SK-N-SH treated with all-trans-retinoic acid at 6 μM for 48 hours (cell line): Measurements from ENCODE around the gene MUL1.

Experiments used
- ATAC-seq: fragments of 200-7000 bp; cut with Tn5 transposase; 3 replicates; pipeline ENCODE4 v1.9.1; 2020; ENCODE audit warnings: mild to moderate bottlenecking, moderate library complexity
- ARNTL ChIP-seq: fragments of 450-650 bp; formaldehyde crosslinking; IDR thresholded peaks from 2 replicates; pipeline ENCODE4 v1.5.0; 2020; ENCODE audit warnings: low read depth, mild to moderate bottlenecking, moderate library complexity, borderline replicate concordance
- BACH2 ChIP-seq: fragments of 250-450 bp; sonication (Bioruptor Pico); IDR thresholded peaks from 2 replicates; pipeline ENCODE4 v1.9.0; 2021; ENCODE audit warnings: mild to moderate bottlenecking, borderline replicate concordance
- CSDC2 ChIP-seq: fragments of 250-450 bp; sonication (Bioruptor Pico); IDR thresholded peaks from 2 replicates; pipeline ENCODE4 v1.5.0; 2020; ENCODE audit warnings: mild to moderate bottlenecking, moderate library complexity
- ESRRG ChIP-seq: fragments of 250-450 bp; sonication (Bioruptor Pico); IDR thresholded peaks from 2 replicates; pipeline ENCODE4 v1.6.1; 2021; ENCODE audit warnings: mild to moderate bottlenecking
- GLIS3 ChIP-seq: fragments of 250-450 bp; sonication (Bioruptor Pico); IDR thresholded peaks from 2 replicates; pipeline ENCODE4 v1.5.0; 2020; ENCODE audit warnings: mild to moderate bottlenecking, moderate library complexity
- ISL1 ChIP-seq: fragments of 250-450 bp; sonication (Bioruptor Pico); IDR thresholded peaks from 2 replicates; pipeline ENCODE4 v2.1.2; 2022; ENCODE audit warnings: mild to moderate bottlenecking, moderate library complexity
- OSR1 ChIP-seq: fragments of 250-450 bp; sonication (Bioruptor Pico); IDR thresholded peaks from 2 replicates; pipeline ENCODE4 v1.8.0; 2022; ENCODE audit warnings: moderate library complexity, mild to moderate bottlenecking, inconsistent platforms
- PATZ1 ChIP-seq: fragments of 250-450 bp; sonication (Bioruptor Pico); IDR thresholded peaks from 2 replicates; pipeline ENCODE4 v1.8.0; 2020; ENCODE audit warnings: mild to moderate bottlenecking, moderate library complexity, borderline replicate concordance
- PPARA ChIP-seq: fragments of 250-450 bp; sonication (Bioruptor Pico); IDR thresholded peaks from 2 replicates; pipeline ENCODE4 v1.5.0; 2020; ENCODE audit warnings: mild to moderate bottlenecking, borderline replicate concordance
- RARB ChIP-seq: fragments of 250-450 bp; sonication (Bioruptor Pico); IDR thresholded peaks from 2 replicates; pipeline ENCODE4 v1.8.0; 2021; ENCODE audit warnings: mild to moderate bottlenecking, moderate library complexity
- SNAI2 ChIP-seq: fragments of 250-450 bp; sonication (Bioruptor Pico); IDR thresholded peaks from 2 replicates; pipeline ENCODE4 v1.5.0; 2020; ENCODE audit warnings: mild to moderate bottlenecking, moderate library complexity
- TCF4 ChIP-seq: fragments of 250-450 bp; sonication (Bioruptor Pico); IDR thresholded peaks from 2 replicates; pipeline ENCODE4 v1.8.0; 2021; ENCODE audit warnings: mild to moderate bottlenecking, moderate library complexity, borderline replicate concordance
- TOX ChIP-seq: fragments of 250-450 bp; sonication (Bioruptor Pico); IDR thresholded peaks from 2 replicates; pipeline ENCODE4 v1.8.0; 2021; ENCODE audit warnings: mild to moderate bottlenecking, moderate library complexity, borderline replicate concordance
- ZC3H10 ChIP-seq: fragments of 250-450 bp; sonication (Bioruptor Pico); IDR thresholded peaks from 2 replicates; pipeline ENCODE4 v1.5.1; 2021; ENCODE audit warnings: mild to moderate bottlenecking, moderate library complexity
- ZFP3 ChIP-seq: fragments of 250-450 bp; sonication (Bioruptor Pico); IDR thresholded peaks from 2 replicates; pipeline ENCODE4 v1.5.0; 2020; ENCODE audit warnings: mild to moderate bottlenecking, moderate library complexity
- ZFP30 ChIP-seq: fragments of 450-650 bp; formaldehyde crosslinking; IDR thresholded peaks from 2 replicates; pipeline ENCODE4 v1.5.0; 2022; ENCODE audit warnings: mild to moderate bottlenecking, moderate library complexity
- ZNF565 ChIP-seq: fragments of 450-650 bp; formaldehyde crosslinking; conservative IDR thresholded peaks from 2 replicates; pipeline ENCODE4 v1.5.0; 2020; ENCODE audit warnings: low read depth, mild to moderate bottlenecking, moderate library complexity
- ZNF70 ChIP-seq: fragments of 450-650 bp; formaldehyde crosslinking; IDR thresholded peaks from 2 replicates; pipeline ENCODE4 v1.5.0; 2020; ENCODE audit warnings: mild to moderate bottlenecking, moderate library complexity
- TF ChIP-seq, protein P1 (sequence below): fragments of 250-450 bp; sonication (Bioruptor Pico); IDR thresholded peaks from 2 replicates; pipeline ENCODE4 v1.5.0; 2020; ENCODE audit warnings: mild to moderate bottlenecking, moderate library complexity
- TF ChIP-seq, protein P2 (sequence below): fragments of 250-450 bp; sonication (Bioruptor Pico); IDR thresholded peaks from 2 replicates; pipeline ENCODE4 v1.5.1; 2020; ENCODE audit warnings: low read depth, mild to moderate bottlenecking, moderate library complexity

The MUL1 gene

DNA sequence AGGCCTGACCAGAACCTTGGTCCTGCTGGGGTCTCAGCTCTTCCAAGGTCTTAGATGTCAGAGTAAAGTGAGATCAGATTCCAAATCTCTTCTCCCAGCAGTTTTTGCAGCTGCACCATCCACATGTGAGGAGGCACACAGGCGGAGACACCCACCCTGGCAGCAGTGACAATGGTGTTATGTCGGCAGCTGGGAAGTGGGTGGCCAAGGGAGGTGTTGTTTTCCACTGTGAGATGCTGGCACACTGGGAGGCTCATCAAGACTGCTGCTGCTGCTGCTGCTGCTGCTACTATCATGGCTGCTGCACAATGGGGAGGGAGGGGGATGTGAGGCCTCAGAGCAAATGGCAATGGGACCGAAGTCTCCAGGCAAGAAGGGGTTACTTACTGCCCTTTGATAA, 45.6 kb downstream of the MUL1 start:
- TF ChIP-seq GLIS3, result no peak
- no peak for TF ChIP-seq ISL1 (CRISPR knock-in tag)
- TF ChIP-seq ZC3H10 (CRISPR knock-in tag), result no peak
- no peak for ATAC-seq

GRCh38 chr1:20458717-20459116, 49.2 kb downstream of the MUL1 start:
- ATAC-seq, result no peak
- TF ChIP-seq ZFP3 (no peak), SNAI2 (CRISPR knock-in tag) (no peak), GLIS3 (no peak), RARB (CRISPR knock-in tag) (no peak), ZNF565 (CRISPR knock-in tag) (no peak), OSR1 (no peak), TCF4 (CRISPR knock-in tag) (no peak), BACH2 (CRISPR knock-in tag) (no peak), PATZ1 (CRISPR knock-in tag) (no peak), ISL1 (CRISPR knock-in tag) (no peak), ZFP30 (CRISPR knock-in tag) (no peak), TOX (CRISPR knock-in tag) (no peak), CSDC2 (CRISPR knock-in tag) (no peak), ARNTL (CRISPR knock-in tag) (no peak)
- TF ChIP-seq, all 23 proteins: peak for 0

DNA sequence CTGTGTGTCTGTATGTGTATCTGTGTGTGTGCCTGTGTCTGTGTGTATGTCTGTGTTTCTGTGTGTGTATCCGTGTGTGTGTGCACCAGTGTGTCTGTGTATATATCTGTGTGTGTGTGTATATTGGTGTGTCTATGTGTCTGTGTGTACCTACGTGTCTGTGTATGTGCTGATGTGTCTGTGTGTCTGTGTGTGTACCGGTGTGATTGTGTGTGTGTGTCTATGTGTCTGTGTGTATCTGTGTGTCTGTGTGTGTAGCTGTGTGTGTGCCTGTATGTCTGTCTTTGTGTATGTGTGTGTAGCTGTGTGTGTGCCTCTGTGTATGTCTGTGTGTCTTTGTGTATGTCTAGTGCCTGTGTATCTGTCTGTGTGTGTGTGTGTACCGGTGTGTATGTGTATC, 53.9 kb downstream of the MUL1 start:
- TF ChIP-seq PPARA, result no peak
- TF ChIP-seq ZFP3, result no peak
- TF ChIP-seq, protein P1, sequence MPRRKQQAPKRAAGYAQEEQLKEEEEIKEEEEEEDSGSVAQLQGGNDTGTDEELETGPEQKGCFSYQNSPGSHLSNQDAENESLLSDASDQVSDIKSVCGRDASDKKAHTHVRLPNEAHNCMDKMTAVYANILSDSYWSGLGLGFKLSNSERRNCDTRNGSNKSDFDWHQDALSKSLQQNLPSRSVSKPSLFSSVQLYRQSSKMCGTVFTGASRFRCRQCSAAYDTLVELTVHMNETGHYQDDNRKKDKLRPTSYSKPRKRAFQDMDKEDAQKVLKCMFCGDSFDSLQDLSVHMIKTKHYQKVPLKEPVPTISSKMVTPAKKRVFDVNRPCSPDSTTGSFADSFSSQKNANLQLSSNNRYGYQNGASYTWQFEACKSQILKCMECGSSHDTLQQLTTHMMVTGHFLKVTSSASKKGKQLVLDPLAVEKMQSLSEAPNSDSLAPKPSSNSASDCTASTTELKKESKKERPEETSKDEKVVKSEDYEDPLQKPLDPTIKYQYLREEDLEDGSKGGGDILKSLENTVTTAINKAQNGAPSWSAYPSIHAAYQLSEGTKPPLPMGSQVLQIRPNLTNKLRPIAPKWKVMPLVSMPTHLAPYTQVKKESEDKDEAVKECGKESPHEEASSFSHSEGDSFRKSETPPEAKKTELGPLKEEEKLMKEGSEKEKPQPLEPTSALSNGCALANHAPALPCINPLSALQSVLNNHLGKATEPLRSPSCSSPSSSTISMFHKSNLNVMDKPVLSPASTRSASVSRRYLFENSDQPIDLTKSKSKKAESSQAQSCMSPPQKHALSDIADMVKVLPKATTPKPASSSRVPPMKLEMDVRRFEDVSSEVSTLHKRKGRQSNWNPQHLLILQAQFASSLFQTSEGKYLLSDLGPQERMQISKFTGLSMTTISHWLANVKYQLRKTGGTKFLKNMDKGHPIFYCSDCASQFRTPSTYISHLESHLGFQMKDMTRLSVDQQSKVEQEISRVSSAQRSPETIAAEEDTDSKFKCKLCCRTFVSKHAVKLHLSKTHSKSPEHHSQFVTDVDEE (CRISPR knock-in tag), result no peak
- TF ChIP-seq ISL1 (CRISPR knock-in tag), result no peak
- no peak for ATAC-seq

DNA sequence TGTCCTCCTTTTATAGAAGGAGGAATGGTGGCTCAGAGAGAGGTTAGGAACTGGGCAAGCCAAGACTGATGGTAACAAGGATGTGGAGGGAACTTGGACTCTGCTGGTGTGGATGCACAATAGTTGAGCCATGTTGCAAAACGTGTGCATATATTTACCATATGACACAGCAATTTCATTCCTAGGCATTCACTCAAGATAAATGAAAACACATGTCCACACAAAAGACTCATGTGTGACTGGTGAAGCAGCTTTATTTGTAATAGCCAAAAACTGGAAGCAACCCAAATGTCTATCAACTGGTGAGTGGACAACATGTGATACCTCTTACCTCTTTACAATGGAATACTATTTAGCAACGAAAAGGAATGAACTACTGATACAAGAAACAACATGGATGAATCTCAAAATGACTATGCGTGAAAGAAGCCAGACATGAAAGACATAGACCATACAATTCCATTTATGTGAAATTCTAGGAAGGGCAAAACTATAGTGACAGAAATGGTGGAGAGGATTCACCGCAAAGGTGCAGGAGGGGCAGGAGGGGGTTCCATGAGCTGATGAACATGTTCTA, 58.1 kb downstream of the MUL1 start:
- ATAC-seq, result no peak; the same call in 2 of the 3 replicates
- TF ChIP-seq PPARA, result no peak
- TF ChIP-seq TOX (CRISPR knock-in tag), result no peak
- TF ChIP-seq ZFP30 (CRISPR knock-in tag), result no peak
- no peak for TF ChIP-seq ESRRG (CRISPR knock-in tag)
- TF ChIP-seq ZNF70 (CRISPR knock-in tag), result no peak
- TF ChIP-seq ZC3H10 (CRISPR knock-in tag), result no peak
- TF ChIP-seq, protein P2, sequence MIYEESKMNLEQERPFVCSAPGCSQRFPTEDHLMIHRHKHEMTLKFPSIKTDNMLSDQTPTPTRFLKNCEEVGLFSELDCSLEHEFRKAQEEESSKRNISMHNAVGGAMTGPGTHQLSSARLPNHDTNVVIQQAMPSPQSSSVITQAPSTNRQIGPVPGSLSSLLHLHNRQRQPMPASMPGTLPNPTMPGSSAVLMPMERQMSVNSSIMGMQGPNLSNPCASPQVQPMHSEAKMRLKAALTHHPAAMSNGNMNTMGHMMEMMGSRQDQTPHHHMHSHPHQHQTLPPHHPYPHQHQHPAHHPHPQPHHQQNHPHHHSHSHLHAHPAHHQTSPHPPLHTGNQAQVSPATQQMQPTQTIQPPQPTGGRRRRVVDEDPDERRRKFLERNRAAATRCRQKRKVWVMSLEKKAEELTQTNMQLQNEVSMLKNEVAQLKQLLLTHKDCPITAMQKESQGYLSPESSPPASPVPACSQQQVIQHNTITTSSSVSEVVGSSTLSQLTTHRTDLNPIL, result no peak
- TF ChIP-seq TCF4 (CRISPR knock-in tag), result peak; percentile 46; the same call in 1 of the 2 replicates
- TF ChIP-seq GLIS3, result no peak
- peak; percentile 69; the same call in 1 of the 2 replicates for TF ChIP-seq BACH2 (CRISPR knock-in tag)
